GM19397 (cell line): ENCODE data around the gene DNAJB12.
"Not testable (repeated sequence)": the region's sequence is repeated elsewhere in the genome, so short reads cannot be mapped to it uniquely, and the experiment has no call there.

Experiments
- ATAC-seq: cut with Tn5 transposase; IDR thresholded peaks from one replicate; pipeline ENCODE4 v1.9.1; 2021; ENCODE audit warnings: mild to moderate bottlenecking, moderate library complexity; ENCODE audit not compliant: unreplicated experiment

DNAJB12 gene

DNA sequence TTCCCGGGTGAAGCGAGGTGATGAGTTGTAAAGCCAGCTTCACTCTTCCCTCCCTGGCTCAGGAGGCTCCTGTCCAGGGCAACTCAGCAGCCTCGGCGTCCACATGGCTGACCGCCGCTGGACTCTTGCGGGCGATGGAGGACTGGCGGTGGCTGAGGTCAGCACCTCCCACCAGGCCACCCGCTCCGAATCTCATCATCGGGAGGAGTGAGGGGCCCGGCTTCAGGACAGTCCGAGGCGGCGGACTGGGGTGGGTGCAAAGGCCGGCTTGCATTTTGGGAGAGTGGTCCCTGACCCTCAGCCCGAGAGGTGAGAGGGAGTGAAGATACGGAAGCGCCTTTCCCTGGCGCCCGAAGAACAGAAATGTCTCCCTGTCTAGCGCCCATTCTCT lies 759 bp downstream of the DNAJB12 start:
- peak; percentile 8 for ATAC-seq

DNA sequence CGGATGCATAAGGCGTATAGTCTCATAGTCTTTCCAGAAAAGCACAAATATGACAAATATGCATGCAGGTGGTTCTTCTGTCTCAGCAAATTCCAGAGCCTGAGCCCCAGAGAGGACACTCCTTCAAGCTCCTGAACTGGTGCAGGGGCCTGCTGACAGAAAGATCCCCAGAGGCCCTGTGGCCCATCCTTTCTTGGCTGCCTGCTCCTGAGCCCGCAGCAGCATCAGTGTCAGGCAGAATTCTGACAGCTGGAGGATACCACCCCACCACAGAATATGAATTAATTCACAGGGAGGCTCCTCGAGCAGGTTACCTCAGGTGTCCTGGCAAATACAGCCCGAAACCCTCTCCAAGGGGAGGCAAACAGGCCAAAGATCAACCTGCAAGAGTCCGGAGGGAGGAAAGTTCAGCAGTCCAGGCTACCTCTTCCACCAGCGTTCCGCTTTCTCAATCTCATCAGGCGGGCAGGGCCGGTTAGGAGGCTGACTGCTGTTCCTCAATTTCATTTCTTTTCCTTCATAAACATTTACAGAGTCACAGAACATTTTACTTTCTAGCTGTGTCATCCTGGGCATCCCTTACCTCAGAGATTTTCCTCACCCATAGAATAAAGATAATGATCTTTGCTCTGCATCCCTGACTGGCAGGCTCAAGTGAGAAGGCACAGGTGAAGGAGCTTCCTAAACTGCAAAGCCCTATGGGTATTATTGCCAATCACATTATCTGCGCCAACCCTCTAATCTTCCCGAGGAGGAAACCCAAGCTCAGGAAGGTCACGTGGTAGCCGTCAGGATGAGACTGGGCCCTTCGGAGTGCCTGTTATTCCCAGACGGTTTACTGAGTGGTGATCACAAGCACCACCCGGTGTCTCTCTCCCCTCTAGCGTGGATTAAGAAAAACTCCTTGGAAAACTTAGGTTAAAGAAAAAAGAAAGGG lies 1.4 kb downstream of the DNAJB12 start:
- ATAC-seq: no peak

GRCh38 chr10:72351479-72351878 lies 3.2 kb downstream of the DNAJB12 start:
- ATAC-seq: no peak

DNA sequence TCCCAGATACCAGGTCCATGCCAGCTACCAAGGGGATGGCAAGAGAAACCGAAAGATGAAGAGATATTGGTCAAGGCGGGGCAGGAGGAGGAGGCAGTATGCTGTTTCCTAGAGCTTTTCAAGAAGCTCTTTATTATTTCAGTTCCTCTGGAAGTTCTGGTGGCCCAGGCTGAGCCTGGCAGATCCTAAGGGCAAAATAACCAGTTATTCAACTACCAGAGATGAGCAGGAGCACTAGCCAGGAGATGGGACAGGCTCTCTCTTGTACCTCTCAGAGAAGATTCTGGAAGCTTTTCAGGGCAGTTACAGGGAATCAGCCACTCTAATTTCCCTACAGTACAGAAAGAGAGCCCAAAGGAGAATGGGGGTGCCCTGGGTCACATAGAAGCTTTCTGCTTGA lies 5.3 kb downstream of the DNAJB12 start:
- ATAC-seq: no peak

DNA sequence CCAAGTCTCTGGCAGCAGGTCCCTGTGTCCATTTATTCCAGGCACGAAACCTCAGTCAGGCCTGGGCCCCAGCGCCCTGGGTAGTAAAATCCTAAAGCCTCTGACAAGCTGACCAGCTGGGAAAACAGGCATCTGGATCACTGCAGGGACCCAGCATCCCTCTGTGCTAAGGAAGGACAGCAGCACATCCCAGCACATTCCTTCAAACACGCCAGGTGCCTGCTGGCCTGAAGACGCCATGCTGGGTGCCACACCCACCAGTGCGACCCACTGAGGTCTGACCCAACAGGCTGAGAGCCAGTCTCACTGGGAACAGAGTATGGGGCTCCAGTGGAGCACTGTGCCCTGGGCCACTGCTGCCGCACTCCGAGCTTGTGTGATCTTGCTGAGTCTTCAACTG lies 6.4 kb downstream of the DNAJB12 start:
- ATAC-seq: no peak

DNA sequence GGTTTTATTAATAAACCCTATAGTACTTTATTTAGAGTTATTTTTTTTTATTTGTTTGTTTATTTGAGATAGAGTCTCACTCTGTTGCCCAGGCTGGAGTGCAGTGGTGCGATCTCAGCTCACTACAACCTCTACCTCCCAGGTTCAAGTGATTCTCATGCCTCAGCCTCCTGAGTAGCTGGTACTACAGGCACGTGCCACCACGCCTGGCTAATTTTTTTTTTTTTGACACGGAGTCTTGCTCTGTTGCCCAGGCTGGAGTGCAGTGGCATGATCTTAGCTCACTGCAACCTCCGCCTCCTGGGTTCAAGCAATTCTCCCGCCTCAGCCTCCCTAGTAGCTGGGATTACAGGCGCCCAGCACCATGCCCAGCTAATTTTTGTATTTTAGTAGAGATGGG lies 8.6 kb downstream of the DNAJB12 start:
- ATAC-seq: not testable (repeated sequence)

DNA sequence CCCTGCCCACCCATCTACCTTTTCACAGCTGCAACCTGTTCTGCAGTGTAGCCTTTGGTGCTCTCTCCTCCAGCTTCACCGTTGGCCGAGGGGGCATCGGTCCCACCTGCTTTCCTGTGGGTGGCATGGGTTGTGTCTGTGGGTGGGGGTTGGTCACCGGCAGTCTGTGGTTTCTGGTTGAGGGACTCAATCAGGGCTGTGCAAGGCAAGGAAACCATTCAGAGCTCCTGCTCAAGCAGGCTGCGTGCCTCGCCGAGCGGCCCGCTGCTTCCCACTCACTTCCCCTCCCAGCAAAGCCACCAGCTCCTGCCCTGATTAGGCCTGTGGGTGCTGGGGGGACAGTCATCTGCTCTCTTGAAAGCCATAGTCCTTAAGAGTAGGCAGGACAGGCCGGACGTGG lies 9.8 kb downstream of the DNAJB12 start:
- ATAC-seq: no peak

- ATAC-seq: no peak
Measured at GRCh38 chr10:72342911-72343310, 11.8 kb downstream of the DNAJB12 start.

DNA sequence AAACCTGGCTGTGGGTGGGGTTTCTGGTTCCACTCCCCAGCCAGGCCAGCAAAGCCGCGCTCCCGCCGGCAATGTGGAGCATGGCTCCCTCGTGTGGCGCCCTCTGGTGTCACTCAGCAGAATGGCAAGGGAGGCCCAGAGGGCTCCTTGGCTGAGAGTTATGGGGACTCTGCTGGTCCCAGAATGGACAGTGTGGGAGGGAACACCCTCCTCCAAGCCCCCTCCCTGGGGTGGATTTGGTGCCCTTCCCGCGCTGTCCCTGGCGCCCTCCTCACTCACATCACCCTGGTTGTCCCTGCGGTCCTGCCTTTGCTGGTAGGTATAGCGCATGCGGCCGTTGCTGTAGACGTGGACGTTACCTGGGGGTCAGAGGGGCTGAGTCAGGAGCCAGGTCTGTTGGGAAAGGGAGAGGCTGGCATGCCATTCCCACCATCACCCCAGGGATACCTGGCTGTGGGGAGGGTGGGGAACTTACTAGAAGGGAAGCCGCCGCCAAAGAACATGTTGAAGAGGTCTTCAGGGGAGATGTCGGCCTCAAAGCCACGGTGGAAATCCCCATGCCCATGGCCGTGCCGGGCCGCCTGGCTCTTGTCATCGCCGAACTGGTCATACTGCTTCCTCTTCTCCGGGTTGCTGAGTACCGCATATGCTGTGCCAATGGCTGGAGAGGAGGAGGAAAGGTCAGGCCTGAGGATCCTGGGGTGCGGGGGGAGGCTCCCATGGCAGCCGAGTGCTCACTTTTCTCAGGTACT lies 14.0 kb downstream of the DNAJB12 start:
- ATAC-seq: no peak

DNA sequence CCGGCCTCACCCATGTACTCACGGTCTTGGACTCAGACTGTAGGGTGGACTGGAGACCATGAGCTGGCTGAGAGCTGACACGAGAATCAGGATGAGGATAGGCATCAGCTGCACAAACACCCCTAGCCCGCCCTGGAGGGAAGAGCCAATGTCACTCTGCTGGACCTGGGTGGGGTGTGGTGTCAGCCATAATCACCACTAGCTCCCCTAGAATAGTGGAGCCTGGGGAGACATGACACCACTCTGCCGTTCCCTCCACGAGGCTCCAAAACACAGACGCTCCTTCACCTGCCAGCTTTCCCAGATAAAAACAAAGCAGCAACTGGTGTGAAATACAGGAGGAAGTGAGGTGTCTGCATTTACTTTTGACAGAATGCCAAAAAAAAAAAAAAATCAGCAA lies 16.5 kb downstream of the DNAJB12 start:
- ATAC-seq: no peak

DNA sequence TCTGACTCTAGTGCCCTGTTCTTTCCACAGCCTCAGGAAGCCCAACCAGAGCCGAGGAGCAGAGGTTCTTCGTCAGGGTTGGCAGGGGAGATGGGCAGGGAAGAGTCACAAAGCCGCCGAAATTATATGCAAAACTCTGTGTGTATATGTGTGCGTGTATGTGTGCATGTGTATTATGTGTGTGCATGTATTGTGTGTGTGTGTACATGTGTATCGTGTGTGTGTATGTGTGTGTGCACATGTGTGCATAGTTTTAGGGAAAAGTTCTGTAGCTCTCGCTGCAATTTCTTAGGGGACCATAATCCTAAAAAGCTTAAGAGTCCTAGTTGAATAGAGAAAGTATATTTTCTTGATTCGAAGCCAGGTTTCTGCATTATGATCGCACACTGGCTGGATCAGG lies 17.0 kb downstream of the DNAJB12 start:
- no peak for ATAC-seq

DNA sequence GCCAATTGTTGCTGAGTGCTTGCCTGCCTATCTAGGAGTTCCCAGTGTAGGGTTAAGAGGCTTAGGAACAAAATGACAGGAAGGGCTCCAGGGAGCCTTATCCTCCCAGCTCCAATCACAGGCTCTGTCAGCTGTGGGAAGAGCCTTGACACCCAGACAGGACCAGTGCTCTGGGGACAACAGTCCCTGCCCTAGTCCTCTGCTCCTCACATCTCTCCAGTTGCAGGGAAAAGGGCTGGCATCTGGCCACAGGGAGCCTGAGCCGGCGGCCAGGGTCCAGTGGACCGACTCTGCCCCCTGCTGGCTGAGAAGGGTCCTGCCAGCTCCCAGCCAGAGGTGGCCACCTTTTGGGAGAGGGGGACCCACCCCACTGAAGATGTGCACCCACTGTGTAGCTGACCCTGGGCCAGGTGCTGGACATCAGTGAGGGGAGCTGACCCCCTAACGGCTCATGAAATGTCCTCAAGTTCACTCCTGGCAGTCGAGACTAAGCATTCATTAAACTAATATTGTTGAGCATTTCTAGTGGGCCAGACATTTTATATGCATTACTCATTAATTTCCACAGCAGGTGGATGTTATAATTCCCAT lies 17.6 kb downstream of the DNAJB12 start:
- no peak for ATAC-seq

GRCh38 chr10:72336259-72337038 lies 18.3 kb downstream of the DNAJB12 start:
- no peak for ATAC-seq

DNA sequence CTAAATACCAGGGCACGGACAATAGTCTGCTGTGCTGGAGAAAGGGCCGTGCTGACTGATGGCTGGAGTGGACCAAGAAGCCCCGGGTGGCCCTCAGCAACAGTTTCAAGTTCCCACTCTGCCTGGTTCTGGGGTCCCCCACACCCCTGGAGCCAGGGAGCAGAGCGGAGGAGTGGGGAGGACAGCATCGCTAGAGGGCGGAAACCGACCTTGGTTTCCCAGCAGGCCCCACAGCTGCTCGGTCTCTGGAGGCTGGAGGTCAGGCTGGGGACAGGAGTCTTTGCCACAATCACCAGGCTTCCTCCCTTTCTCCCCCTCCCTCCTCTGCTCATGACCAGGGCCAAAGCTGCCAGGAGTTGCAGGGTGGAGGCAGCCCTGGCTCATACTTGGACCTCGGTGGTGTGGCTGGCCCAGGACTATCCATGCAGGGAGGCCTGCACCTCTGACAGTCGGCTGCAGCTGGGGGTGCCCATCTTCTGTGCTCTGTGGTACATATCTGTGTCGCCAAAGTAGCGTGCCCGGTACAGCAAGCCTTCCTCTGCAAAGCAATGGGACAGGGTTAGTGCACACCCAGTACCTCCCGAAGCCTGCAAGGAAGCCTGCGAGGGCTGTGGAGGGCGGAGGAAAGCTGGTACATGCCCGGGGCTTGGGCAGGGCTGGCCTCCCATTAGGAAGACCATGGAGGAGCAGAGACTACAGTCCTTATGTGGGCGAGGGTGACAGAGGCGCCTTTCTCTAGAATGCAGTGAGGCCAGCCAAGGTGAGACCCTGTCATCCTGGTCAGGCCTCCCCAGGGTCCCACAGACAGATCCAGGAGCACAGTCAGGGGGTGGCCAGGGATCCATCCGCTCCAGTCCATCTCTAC lies 19.1 kb downstream of the DNAJB12 start:
- peak; percentile 33 for ATAC-seq

DNA sequence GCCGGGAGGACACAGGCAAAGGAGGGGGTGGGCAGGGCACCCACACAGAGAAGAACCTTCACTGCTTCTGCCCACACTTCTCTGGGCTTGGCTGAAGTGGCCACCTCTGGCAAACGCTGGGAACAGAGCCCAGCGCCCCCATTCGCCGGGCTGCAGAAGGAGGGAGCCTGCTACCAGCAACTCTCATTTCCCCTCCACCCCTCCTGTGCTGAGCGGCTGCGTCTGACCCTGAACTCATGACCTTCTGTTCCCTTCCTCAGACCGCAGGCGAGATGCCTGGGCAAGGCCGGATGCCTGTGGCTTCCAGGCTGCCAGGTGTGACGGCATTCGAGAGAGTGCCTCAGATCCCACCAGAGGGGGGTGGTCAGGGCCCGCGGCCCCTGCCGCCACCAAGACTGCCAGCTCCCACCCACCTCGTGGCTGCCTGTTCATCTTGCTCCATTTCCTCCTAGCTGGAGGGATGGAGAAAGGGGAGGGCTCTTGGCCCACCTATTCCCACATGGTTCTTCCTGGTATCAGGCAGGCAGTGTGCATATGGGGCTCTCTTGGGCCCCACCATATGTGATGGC lies 19.8 kb downstream of the DNAJB12 start:
- peak; percentile 57 for ATAC-seq

DNA sequence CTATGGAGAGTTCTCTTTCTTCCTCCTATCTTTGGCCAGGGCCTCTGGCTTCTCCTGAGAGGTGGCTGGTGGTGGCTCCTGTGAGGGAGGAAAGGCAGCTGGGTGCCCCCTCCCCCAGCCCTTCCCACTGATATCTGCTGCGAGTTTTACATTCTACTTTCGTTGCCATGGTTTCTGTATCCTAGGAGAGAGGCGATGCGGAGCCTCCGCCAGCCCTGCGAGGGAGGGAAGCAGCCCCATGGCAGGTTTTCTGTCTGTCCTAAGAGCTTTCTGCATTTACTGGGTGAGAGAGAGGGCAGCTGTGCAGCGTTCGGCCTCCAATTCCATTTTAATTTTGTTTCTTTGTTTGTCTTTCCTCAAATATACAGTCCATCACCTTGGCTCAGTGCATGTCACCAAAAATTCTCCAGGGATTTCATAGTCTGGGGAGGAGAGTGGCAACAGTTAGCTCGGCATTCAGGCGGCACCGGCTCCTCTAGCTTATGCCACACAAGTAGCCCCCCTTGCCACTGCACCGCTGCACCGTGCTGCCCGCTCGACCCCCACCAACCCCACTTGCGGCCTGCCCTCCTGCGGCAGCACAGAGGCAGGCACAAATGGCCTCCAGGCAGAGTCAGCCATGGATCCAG lies 20.4 kb downstream of the DNAJB12 start:
- ATAC-seq: no peak

GRCh38 chr10:72333112-72334015 lies 21.4 kb downstream of the DNAJB12 start:
- no peak for ATAC-seq

DNA sequence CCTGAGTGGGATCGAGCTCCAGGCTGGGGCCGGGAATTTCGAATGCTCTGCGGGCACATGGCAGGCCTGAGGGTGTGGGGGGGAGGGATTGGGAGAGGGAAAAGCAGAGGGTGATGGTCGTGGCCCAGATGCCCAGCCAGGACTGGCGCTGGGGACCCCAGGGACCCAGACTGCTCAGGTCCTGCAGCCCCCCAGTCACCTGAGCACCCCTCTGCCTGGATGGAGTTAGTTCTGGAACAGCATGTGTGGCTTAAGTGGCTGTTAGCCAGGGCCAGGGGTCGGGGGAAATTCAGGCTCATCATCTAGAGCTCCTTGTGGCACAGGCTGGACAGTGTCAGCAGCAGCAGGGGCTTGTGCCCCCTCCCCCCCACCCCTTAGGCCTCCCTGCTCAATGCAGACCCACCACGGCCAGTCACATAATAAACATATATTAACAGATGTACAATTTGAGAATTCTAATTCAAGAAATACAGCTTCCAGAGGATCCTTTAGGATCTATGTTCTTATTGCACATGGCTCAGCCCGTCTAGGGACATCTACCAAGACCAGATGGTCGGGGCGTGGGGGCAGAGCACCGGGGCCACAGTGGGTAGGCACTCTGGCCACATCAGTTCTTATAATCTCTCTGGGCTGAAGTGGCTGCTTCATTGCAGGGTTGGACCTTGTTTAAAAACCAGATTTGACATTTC lies 22.2 kb downstream of the DNAJB12 start:
- ATAC-seq: no peak
